GM12874 (cell line): Measurements from ENCODE around the gene KRTAP19-6.

Experiments used
- TF ChIP-seq, protein P1 (sequence below): IDR thresholded peaks from 2 replicates; pipeline ENCODE4 v1.5.1; 2011; ENCODE audit warnings: low read depth, mild to moderate bottlenecking, control low read depth, low read length, moderate library complexity; ENCODE audit not compliant: insufficient read depth

KRTAP19-6 gene, protein sequence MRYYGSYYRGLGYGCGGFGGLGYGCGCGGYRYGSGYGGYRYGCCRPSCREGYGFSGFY

DNA sequence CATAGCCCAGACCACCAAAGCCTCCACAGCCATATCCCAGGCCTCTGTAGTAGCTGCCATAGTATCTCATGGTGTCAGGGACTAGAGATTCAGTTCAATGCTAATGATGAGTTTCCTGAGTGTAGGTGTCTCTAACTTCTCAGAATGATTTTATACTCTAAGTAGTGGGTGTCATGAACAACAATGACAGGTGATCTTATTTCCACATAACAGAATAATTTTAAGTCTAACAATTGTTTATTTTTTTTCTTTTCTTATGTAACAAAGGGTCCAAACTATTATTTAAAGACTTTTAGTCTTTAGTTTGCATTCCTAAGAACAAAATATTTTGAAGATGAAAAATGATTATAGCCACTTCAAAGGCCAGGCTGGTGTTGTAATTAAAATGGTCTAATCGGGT lies at the start of gene KRTAP19-6:
KRTAP19-6 (minus strand) TSS at position 101 of the 400 bp plus-strand sequence; CDS start at position 70, 31 bp downstream.
- TF ChIP-seq, protein P1, sequence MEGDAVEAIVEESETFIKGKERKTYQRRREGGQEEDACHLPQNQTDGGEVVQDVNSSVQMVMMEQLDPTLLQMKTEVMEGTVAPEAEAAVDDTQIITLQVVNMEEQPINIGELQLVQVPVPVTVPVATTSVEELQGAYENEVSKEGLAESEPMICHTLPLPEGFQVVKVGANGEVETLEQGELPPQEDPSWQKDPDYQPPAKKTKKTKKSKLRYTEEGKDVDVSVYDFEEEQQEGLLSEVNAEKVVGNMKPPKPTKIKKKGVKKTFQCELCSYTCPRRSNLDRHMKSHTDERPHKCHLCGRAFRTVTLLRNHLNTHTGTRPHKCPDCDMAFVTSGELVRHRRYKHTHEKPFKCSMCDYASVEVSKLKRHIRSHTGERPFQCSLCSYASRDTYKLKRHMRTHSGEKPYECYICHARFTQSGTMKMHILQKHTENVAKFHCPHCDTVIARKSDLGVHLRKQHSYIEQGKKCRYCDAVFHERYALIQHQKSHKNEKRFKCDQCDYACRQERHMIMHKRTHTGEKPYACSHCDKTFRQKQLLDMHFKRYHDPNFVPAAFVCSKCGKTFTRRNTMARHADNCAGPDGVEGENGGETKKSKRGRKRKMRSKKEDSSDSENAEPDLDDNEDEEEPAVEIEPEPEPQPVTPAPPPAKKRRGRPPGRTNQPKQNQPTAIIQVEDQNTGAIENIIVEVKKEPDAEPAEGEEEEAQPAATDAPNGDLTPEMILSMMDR, result no peak

DNA sequence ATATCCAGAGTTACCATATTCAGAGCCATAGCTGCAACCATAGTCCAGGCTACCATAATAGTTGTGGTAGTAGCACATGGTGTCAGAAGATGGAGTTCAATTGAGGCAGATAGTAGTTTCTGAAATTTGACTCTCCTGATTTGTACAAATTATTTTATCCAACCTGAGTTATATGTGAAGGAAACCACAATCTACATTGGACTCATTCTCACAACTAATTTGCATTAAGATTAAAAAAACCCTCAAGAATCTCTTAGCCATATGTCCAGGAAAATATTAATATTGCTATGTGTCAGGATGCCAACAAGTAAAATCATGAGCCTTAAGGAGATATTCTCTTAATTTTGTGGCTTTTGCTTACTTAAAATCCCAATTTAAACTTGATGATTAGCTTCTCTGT lies 48.6 kb upstream of the KRTAP19-6 start, which contains the start of gene KRTAP22-2:
KRTAP22-2 (minus strand) TSS at position 101 of the 400 bp plus-strand sequence.
- TF ChIP-seq, protein P1, result no peak

DNA sequence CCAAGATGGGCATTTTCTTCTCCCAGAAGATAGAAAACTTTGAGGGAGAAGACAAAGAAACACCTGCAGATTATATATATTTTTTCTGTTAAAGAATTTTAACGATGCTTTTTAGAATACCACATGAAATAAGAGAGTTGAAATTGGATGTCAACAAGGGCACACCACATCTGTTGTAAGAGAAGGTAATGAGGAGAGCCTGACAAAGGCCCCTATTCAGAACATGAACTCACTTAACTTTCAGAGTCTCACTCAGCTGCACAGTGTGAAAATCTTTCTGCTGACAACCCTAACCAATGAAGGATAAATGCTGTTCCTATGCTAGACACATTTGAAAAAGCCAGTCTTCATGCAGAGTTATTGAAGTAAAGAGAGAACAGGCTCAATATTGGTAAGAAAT lies 41.2 kb upstream of the KRTAP19-6 start:
- TF ChIP-seq, protein P1, result no peak

DNA sequence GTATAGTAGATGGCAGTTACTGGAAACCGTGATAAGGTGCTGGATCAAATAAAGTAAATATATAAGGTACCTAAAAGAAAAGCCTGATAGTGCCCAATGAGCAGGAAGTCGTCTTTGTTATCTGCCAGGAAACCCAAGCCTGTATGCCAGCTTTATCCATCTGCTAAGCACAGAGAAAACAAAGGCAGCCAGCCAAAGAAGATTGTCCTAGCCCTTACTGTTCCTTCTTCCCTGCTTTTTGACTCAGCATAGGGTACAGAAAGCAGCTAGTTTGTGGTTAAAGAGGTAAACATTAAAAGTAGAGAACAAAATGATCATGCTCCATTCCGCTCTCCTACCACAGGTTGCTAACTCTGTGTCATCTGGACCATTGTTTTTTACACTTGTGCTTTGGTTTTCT lies 38.5 kb upstream of the KRTAP19-6 start:
- TF ChIP-seq, protein P1, result no peak

DNA sequence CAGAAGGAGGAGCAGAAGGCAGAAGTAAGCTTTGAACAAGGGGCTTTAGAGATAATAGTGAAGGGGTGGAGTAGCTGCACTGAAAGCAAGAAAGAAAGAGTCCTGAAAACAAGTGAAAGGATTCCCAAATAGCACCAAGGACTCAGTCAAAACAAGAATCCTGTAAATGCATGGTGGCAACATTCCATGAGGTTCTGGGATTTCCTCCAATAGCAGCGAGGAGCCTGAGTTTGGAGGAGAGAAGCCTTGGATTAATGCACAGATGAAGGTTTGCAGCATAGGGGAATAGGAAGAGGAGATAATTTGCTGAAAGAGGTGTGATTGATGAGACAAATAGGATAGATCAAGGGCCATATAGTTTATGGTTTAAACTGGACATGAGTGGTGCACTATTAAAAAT lies 37.7 kb upstream of the KRTAP19-6 start:
- TF ChIP-seq, protein P1, result no peak

DNA sequence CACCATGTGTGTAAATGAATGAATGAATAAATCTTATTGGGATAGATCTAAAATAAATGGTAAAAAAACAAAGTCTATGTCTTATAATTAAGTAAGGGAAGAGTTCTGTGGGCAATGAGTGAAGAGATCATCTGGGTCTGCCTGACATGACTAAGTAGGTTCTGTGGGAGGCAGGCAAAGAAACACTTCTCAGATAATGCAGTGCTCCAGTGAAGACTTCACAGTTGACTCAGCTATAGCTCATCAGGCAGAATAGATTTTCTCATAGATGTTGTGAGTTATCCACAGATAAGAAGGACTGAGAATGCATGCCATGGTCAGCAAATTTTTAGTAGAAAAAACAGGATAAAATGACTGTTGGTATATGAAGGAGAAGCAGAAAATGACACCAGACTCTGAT lies 36.1 kb upstream of the KRTAP19-6 start:
- TF ChIP-seq, protein P1, result no peak

DNA sequence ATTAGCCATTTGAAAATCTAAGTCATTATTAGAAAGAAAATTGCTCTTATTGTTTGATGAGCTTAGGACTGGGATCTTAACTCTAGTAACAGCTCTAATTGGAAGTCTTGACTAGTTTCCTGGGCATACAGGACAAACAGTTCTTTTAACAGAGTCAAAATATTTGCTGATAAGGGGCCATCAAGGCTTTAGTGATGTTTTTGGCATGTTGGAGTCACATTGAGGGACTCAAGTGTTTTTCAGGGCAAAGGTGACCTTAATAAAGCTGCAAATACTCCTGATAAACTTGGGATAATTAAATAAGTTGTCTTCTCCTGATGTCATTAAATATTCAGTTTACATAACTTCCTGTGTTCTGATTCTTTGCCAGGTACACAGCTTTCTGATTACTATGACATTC lies 26.0 kb upstream of the KRTAP19-6 start:
- TF ChIP-seq, protein P1, result no peak
